H1 (cell line): ENCODE results near the gene ARHGEF2. TPM values are rescaled to one million over a fixed set of nuclear protein-coding genes. Genes with fewer than 3 reads are reported as not detected.

ENCODE experiments used
- CTCF ChIA-PET: fragments of 300-600 bp; sonication (Branson Sonifier 250); formaldehyde crosslinking; loops from one replicate; lab custom pipeline; 2021; ENCODE audit not compliant: partially characterized antibody; lab: Charles Lee
- POLR2A ChIA-PET: fragments of 300-600 bp; sonication (Branson Sonifier 250); formaldehyde crosslinking; loops from one replicate; lab custom pipeline; 2021; ENCODE audit warnings: inconsistent platforms; ENCODE audit not compliant: partially characterized antibody; lab: Charles Lee
- DNase-seq, 2 experiments: peaks; one replicate each; pipeline versions ENCODE4 v3.0.0 to v3.0.0-alpha.2; 2010 to 2022; ENCODE audit warnings: low spot score in 2 of 2, low read depth in 1 of 2, mixed read lengths in 1 of 2
- FAIRE-seq: peaks from 2 replicates; lab custom pipeline; 2011; peaks lifted over from hg19 to GRCh38; lab: Jason Lieb, UNC
- H2AFZ ChIP-seq: 2 replicates; pipeline ENCODE4 v1.8.1; 2012; ENCODE audit warnings: low read length, inconsistent platforms
- H2AK5ac ChIP-seq: 2 replicates; pipeline ENCODE4 v1.6.1; 2013; ENCODE audit warnings: low read depth, low read length
- H2BK120ac ChIP-seq: replicated peaks from 2 replicates; pipeline ENCODE3; 2013; ENCODE audit warnings: low read depth, low read length, inconsistent platforms
- H2BK12ac ChIP-seq: 2 replicates; pipeline ENCODE4 v1.6.1; 2013; ENCODE audit warnings: low read depth, low read length
- H2BK15ac ChIP-seq: 2 replicates; pipeline ENCODE4 v1.6.1; 2013; ENCODE audit warnings: low read length
- H2BK20ac ChIP-seq: 2 replicates; pipeline ENCODE4 v1.6.1; 2013; ENCODE audit warnings: low read length
- H2BK5ac ChIP-seq: 2 replicates; pipeline ENCODE4 v1.6.1; 2013; ENCODE audit warnings: low read depth, low read length
- H3K14ac ChIP-seq: 2 replicates; pipeline ENCODE4 v1.6.1; 2013; ENCODE audit warnings: inconsistent platforms; ENCODE audit not compliant: insufficient read length
- H3K18ac ChIP-seq: 2 replicates; pipeline ENCODE4 v1.6.1; 2013; ENCODE audit warnings: low read length; ENCODE audit errors: extremely low read depth
- H3K23ac ChIP-seq: 2 replicates; pipeline ENCODE4 v1.6.1; 2013; ENCODE audit warnings: inconsistent platforms; ENCODE audit not compliant: insufficient read length
- H3K23me2 ChIP-seq: 2 replicates; pipeline ENCODE4 v1.6.1; 2013; ENCODE audit warnings: low read depth, low read length
- H3K27ac ChIP-seq: 2 replicates; pipeline ENCODE4 v1.6.1; 2011; ENCODE audit warnings: low read depth, low read length, inconsistent platforms
- H3K27me3 ChIP-seq, 4 experiments: replicated peaks in 1 of 4; 1 replicate in 1 of 4; 2 replicates in 3 of 4; pipeline versions ENCODE4 v1.6.1 to v1.8.1; 2011 to 2013; ENCODE audit warnings: low read length in 3 of 4, mild to moderate bottlenecking in 3 of 4, inconsistent platforms in 2 of 4, mixed read lengths in 2 of 4, moderate library complexity in 1 of 4; ENCODE audit not compliant: control insufficient read depth in 3 of 4, insufficient read depth in 3 of 4; ENCODE audit errors: extremely low read depth in 1 of 4
- H3K36me3 ChIP-seq, 4 experiments: 2 replicates each; pipeline versions ENCODE4 v1.6.1 to v1.8.1; 2011 to 2013; ENCODE audit warnings: mild to moderate bottlenecking in 4 of 4, low read length in 3 of 4, moderate library complexity in 2 of 4, control low read depth in 1 of 4, inconsistent platforms in 1 of 4; ENCODE audit not compliant: insufficient read depth in 4 of 4, control insufficient read depth in 2 of 4
- H3K4ac ChIP-seq: replicated peaks from 2 replicates; pipeline ENCODE3; 2013; ENCODE audit warnings: low read length, low read depth, mixed read lengths, inconsistent platforms; ENCODE audit not compliant: insufficient read length
- H3K4me1 ChIP-seq, 4 experiments: replicated peaks in 1 of 4; 1 replicate in 1 of 4; 2 replicates in 3 of 4; pipeline versions ENCODE4 v1.6.1 to v1.8.1; 2011 to 2013; ENCODE audit warnings: low read length in 3 of 4, inconsistent platforms in 2 of 4, mixed read lengths in 1 of 4; ENCODE audit not compliant: insufficient read depth in 4 of 4, control insufficient read depth in 3 of 4
- H3K4me2 ChIP-seq, 2 experiments: 2 replicates each; pipeline versions ENCODE4 v1.6.1 to v1.8.1; 2011 to 2013; ENCODE audit warnings: low read depth in 2 of 2, low read length in 2 of 2, control low read depth in 1 of 2, inconsistent platforms in 1 of 2, mild to moderate bottlenecking in 1 of 2; ENCODE audit not compliant: insufficient read depth in 1 of 2
- H3K4me3 ChIP-seq, 4 experiments: fragments of 200-600, 300-600 bp in 1 of 4; sonication (generic), shearing (Covaris generic), sonication (Bioruptor Twin) in 1 of 4; 2 replicates each; pipeline versions ENCODE4 v1.5.1 to v1.8.1; 2011 to 2016; ENCODE audit warnings: low read length in 4 of 4, low read depth in 3 of 4, control low read depth in 2 of 4, inconsistent platforms in 2 of 4, mild to moderate bottlenecking in 2 of 4, mixed read lengths in 1 of 4, moderate library complexity in 1 of 4; ENCODE audit not compliant: insufficient read depth in 2 of 4; ENCODE audit errors: extremely low read depth in 1 of 4
- H3K56ac ChIP-seq: replicated peaks from 2 replicates; pipeline ENCODE3; 2013; ENCODE audit warnings: low read depth, mild to moderate bottlenecking, mixed read lengths, low read length, inconsistent platforms; ENCODE audit not compliant: insufficient read length
- H3K79me1 ChIP-seq: 2 replicates; pipeline ENCODE4 v1.6.1; 2013; ENCODE audit warnings: low read depth, low read length, control low read depth
- H3K79me2 ChIP-seq, 2 experiments: 2 replicates each; pipeline versions ENCODE4 v1.6.1 to v1.8.1; 2012 to 2013; ENCODE audit warnings: low read length in 2 of 2, mild to moderate bottlenecking in 2 of 2, inconsistent platforms in 1 of 2; ENCODE audit not compliant: insufficient read depth in 2 of 2, control insufficient read depth in 1 of 2
- H3K9ac ChIP-seq, 4 experiments: replicated peaks in 1 of 4; 1 replicate in 1 of 4; 2 replicates in 3 of 4; pipeline versions ENCODE4 v1.6.1 to v1.8.1; 2011 to 2013; ENCODE audit warnings: low read depth in 3 of 4, low read length in 3 of 4, control low read depth in 2 of 4, mild to moderate bottlenecking in 2 of 4, moderate library complexity in 2 of 4, inconsistent platforms in 1 of 4; ENCODE audit errors: extremely low read depth in 1 of 4
- H3K9me3 ChIP-seq, 2 experiments: 2 replicates each; pipeline versions ENCODE4 v1.6.1 to v1.8.1; 2012 to 2013; ENCODE audit warnings: mild to moderate bottlenecking in 2 of 2, moderate library complexity in 2 of 2, control low read depth in 1 of 2, inconsistent platforms in 1 of 2, low read depth in 1 of 2, low read length in 1 of 2, mixed read lengths in 1 of 2; ENCODE audit not compliant: insufficient read depth in 2 of 2
- H4K20me1 ChIP-seq, 2 experiments: replicated peaks in 1 of 2; 2 replicates each; pipeline versions ENCODE3 to v1.8.1; 2011 to 2013; ENCODE audit warnings: inconsistent platforms in 2 of 2, low read length in 2 of 2, mild to moderate bottlenecking in 1 of 2; ENCODE audit not compliant: insufficient read depth in 2 of 2, control insufficient read depth in 1 of 2
- H4K5ac ChIP-seq: 2 replicates; pipeline ENCODE4 v1.6.1; 2013; ENCODE audit warnings: low read length, low read depth, mixed read lengths, inconsistent platforms; ENCODE audit not compliant: insufficient read length
- H4K8ac ChIP-seq: 2 replicates; pipeline ENCODE4 v1.8.0; 2013; ENCODE audit warnings: mild to moderate bottlenecking, moderate library complexity, low read length, inconsistent platforms; ENCODE audit not compliant: insufficient read depth; ENCODE audit errors: extremely low read depth
- H4K91ac ChIP-seq: replicated peaks from 2 replicates; pipeline ENCODE3; 2013; ENCODE audit warnings: low read length, mixed read lengths, inconsistent platforms; ENCODE audit not compliant: insufficient read length
- CEBPB ChIP-seq: IDR thresholded peaks from 2 replicates; pipeline ENCODE4 v1.6.1; 2012; ENCODE audit warnings: low read depth, low read length
- EP300 ChIP-seq, 2 experiments: IDR thresholded peaks; 1 replicate in 1 of 2; 2 replicates in 1 of 2; pipeline ENCODE4 v1.6.1; 2011 to 2012; ENCODE audit warnings: low read depth in 2 of 2, low read length in 2 of 2, mild to moderate bottlenecking in 2 of 2, borderline replicate concordance in 1 of 2, inconsistent platforms in 1 of 2, moderate library complexity in 1 of 2
- HDAC6 ChIP-seq: IDR thresholded peaks from one replicate; pipeline ENCODE4 v1.7.1; 2012; ENCODE audit warnings: low read depth, mild to moderate bottlenecking, inconsistent platforms, low read length, moderate library complexity
- JUN ChIP-seq: IDR thresholded peaks from 2 replicates; pipeline ENCODE4 v1.6.1; 2011; ENCODE audit warnings: low read depth, mild to moderate bottlenecking, improper control_type of control experiment, low read length
- NANOG ChIP-seq: IDR thresholded peaks from 2 replicates; pipeline ENCODE4 v1.6.1; 2011; ENCODE audit warnings: low read length, low read depth, mild to moderate bottlenecking, inconsistent platforms; ENCODE audit not compliant: insufficient read depth, poor library complexity, severe bottlenecking
- POU5F1 ChIP-seq: IDR thresholded peaks from 2 replicates; pipeline ENCODE4 v1.6.1; 2011; ENCODE audit warnings: low read depth, mild to moderate bottlenecking, low read length, moderate library complexity
- RBBP5 ChIP-seq: IDR thresholded peaks from 2 replicates; pipeline ENCODE4 v1.7.1; 2012; ENCODE audit warnings: low read depth, mild to moderate bottlenecking, inconsistent platforms, low read length, moderate library complexity, borderline replicate concordance
- RXRA ChIP-seq: IDR thresholded peaks from 2 replicates; pipeline ENCODE4 v1.6.1; 2011; ENCODE audit warnings: low read depth, mild to moderate bottlenecking, low read length, moderate library complexity; ENCODE audit not compliant: insufficient read depth
- SIN3A ChIP-seq, 2 experiments: IDR thresholded peaks in 1 of 2; conservative IDR thresholded peaks in 1 of 2; 2 replicates each; pipeline ENCODE4 v1.6.1; 2011 to 2012; ENCODE audit warnings: low read length in 2 of 2, improper control_type of control experiment in 1 of 2, low read depth in 1 of 2, mild to moderate bottlenecking in 1 of 2
- SIRT6 ChIP-seq: IDR thresholded peaks from one replicate; pipeline ENCODE4 v1.7.1; 2012; ENCODE audit warnings: low read length, inconsistent platforms
- TAF1 ChIP-seq: IDR thresholded peaks from 2 replicates; pipeline ENCODE4 v1.6.1; 2011; ENCODE audit warnings: mild to moderate bottlenecking, low read depth, low read length
- ZNF274 ChIP-seq: IDR thresholded peaks from 2 replicates; pipeline ENCODE4 v1.7.0; 2012; ENCODE audit warnings: low read length, borderline replicate concordance; ENCODE audit errors: extremely low read depth
- WGBS, 2 experiments: shearing (Covaris generic) in 1 of 2; methylation state at CpG; one replicate each; pipeline versions ENCODE4 v1.1.6 to v1.1.7; 2013 to 2015; ENCODE audit warnings: low lambda C conversion rate in 2 of 2, mixed read lengths in 2 of 2, inconsistent platforms in 1 of 2, low coverage in 1 of 2, missing lambda C conversion rate in 1 of 2; ENCODE audit not compliant: insufficient replicate concordance in 2 of 2, insufficient coverage in 1 of 2, insufficient read length in 1 of 2; ENCODE audit errors: extremely low coverage in 1 of 2, missing lambda C conversion rate in 1 of 2; 5-methylcytosine and 5-hydroxymethylcytosine counted together
- polyA plus RNA-seq, 7 experiments: library from polyadenylated mRNA; depleted of rRNA in 3 of 7; stranded (reverse) in 5 of 7; unstranded in 2 of 7; fragments of >200 nt in 5 of 7; fragments of 200-250 nt in 2 of 7; gene quantifications; 1 replicate in 5 of 7; 2 replicates in 1 of 7; 4 replicates in 1 of 7; pipeline versions ENCODE4 v1.2.1 to v1.2.3, GENCODE V29; 2011 to 2013; ENCODE audit warnings: missing spikeins in 2 of 7, mixed read lengths in 2 of 7
- total RNA-seq: library from RNA; stranded (reverse); fragmentation: NEBNext Ultra II Directional; extraction: Animal tissue kit (Norgen Biotek cat#: 25700); gene quantifications from 2 replicates; pipeline ENCODE4 v1.2.1, GENCODE V29; 2021
- TF ChIP-seq, protein P1 (sequence below): IDR thresholded peaks from 2 replicates; pipeline ENCODE4 v1.6.1; 2012; ENCODE audit warnings: inconsistent platforms

The ARHGEF2 gene
- total and polyA plus RNA-seq, 2 of the 8 experiments (the other 6 are each of a cell fraction or from before 2014, with no cell fraction given) = 42.7 to 80.5 TPM

DNA sequence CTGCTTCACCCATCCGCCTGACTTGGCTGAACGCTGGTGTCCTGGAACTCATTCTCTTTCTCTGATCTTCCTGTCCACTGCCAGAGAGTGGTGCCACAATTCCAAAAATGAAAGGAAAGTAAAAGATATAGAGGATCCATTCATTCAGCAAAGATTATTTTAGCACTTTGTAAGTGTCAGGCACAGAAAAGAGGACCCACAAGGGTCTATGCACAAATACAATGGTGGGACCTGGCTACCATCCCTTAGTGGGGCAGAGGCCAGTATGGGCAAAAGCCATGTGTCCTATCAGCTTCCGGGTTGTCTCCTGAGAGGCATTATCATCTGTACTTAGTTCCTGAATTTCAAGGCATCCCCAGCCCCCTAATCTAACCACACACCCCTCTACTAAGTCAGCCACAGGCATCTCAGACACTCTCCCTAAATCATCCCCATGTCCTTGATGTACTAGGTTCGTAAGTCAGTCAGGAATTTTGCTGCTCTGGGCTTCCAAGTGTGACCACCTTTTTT, 23.4 kb upstream of the ARHGEF2 start:
- Histone ChIP-seq H3K4me2 (no peak overlapping the region), H2AFZ (no peak overlapping the region), H3K27me3 (no peaks in the 10 kb centered on the region), H4K5ac (no peak overlapping the region), H3K9ac (no peak overlapping the region), H3K4me3 (no peak overlapping the region), H3K18ac (no peak overlapping the region), H4K91ac (no peak overlapping the region), H2AK5ac (no peak overlapping the region), H3K9me3 (no peaks in the 10 kb centered on the region), H2BK15ac (no peak overlapping the region), H2BK120ac (no peak overlapping the region), H2BK5ac (no peak overlapping the region), H3K56ac (no peak overlapping the region), H4K20me1 (no peaks in the 10 kb centered on the region), H2BK20ac (no peak overlapping the region), H3K14ac (no peak overlapping the region), H3K4me1 (peaks cover 0 to 4% (median under 1%) of the 10 kb centered on the region in 4 experiments; a peak in 3 of 7 replicates), H3K36me3 (no peaks in the 10 kb centered on the region), H4K8ac (no peak overlapping the region), H3K79me2 (no peaks in the 10 kb centered on the region), H3K4ac (no peak overlapping the region), H3K23ac (no peak overlapping the region), H2BK12ac (no peak overlapping the region), H3K79me1 (no peaks in the 10 kb centered on the region; the same call in 1 of the 2 replicates), H3K23me2 (no peaks in the 10 kb centered on the region), H3K27ac (no peak overlapping the region)
- ChIA-PET CTCF (interaction anchor here (0.6 to 9.3 kb wide), 12 partner anchors 12 to 140 kb away, joined by 3 to 77 read pairs (median 4); partner anchors contain the start of gene SSR2), POLR2A (interaction anchor here (1.4 kb wide), 1 partner anchor 61 kb away, joined by 6 read pairs; the partner anchor contains the start of gene RXFP4)
- FAIRE-seq (no peak), DNase-seq (no peak)
- WGBS, 2 experiments = 85% methylated on average over 4 of the region's 4 CpGs; no CpG with 5 or more reads in 1 of the 2 experiments
- TF ChIP-seq EP300 (IDR thresholded peaks at IDR 0.05; ENCODE audit: borderline replicate concordance in 1 of 2, low read depth in 2 of 2, low read length in 2 of 2) = no peak
- no peak for TF ChIP-seq JUN
- TF ChIP-seq HDAC6 = no peak
- no peak for TF ChIP-seq ZNF274
- TF ChIP-seq NANOG = no peak
- TF ChIP-seq, protein P1, sequence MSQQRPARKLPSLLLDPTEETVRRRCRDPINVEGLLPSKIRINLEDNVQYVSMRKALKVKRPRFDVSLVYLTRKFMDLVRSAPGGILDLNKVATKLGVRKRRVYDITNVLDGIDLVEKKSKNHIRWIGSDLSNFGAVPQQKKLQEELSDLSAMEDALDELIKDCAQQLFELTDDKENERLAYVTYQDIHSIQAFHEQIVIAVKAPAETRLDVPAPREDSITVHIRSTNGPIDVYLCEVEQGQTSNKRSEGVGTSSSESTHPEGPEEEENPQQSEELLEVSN = no peak
- no peak for TF ChIP-seq SIRT6
- no peak for TF ChIP-seq SIN3A (conservative IDR thresholded peaks at IDR 0.05 in 1 of 2, IDR thresholded peaks at IDR 0.05 in 1 of 2; ENCODE audit: low read depth in 1 of 2, low read length in 2 of 2)
- TF ChIP-seq TAF1 = no peak
- no peak for TF ChIP-seq POU5F1
- no peak for TF ChIP-seq CEBPB
- TF ChIP-seq RBBP5 = no peak
- no peak for TF ChIP-seq RXRA
